ENCODE results near the gene ZNF493. TPM values are rescaled to one million over a fixed set of nuclear protein-coding genes. Genes with fewer than 3 reads are reported as not detected.

ZNF493 gene
- total RNA-seq, 1 experiment from 2014 or later, result 9.3 TPM

DNA sequence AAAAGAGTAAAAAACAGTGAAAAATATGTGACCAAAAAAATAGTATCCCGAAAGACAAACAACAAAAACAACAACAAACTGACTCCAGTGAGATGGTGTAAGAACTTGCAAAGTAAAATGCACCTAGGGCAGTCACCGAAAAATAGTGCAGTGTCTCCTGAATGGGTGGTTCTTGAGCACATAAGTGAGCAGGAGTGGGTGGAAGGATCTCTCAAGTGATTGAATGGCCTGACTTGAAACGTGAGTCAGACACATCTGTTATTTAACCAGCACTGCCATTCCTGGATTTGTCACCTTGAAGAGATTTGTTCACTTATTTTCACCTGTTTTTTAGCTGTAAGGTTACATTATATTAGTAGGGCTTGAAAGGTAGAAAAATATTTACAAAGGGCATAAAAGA, 34.6 kb upstream of the ZNF493 start:
- no TSS peak for BruUV-seq (replicated peaks)
- intact Hi-C loops (cut with micrococcal nuclease; ENCODE audit: unreplicated experiment), result no loop called here
- Mint-ChIP-seq H3K4me3 (ENCODE audit: unreplicated experiment) (no peak overlapping the region), H3K9me3 (ENCODE audit: unreplicated experiment) (no peaks in the 10 kb centered on the region), H3K36me3 (ENCODE audit: insufficient read depth, unreplicated experiment) (peaks cover 77% of the 10 kb centered on the region), H3K27ac (ENCODE audit: unreplicated experiment) (no peak overlapping the region), H3K4me1 (ENCODE audit: low read depth, unreplicated experiment) (no peaks in the 10 kb centered on the region), H3K27me3 (ENCODE audit: insufficient read depth, unreplicated experiment) (no peaks in the 10 kb centered on the region)
- Histone ChIP-seq H3K27me3 (replicated peaks; ENCODE audit: control insufficient read depth, insufficient read depth, low read length) (no peaks in the 10 kb centered on the region), H3K4me3 (ENCODE audit: low read depth, low read length) (no peak overlapping the region), H3K9me3 (peaks cover 4% of the 10 kb centered on the region; the same call in 1 of the 2 replicates), H3K4me1 (no peaks in the 10 kb centered on the region), H3K36me3 (ENCODE audit: control insufficient read depth, insufficient read depth, low read length) (peaks cover 2% of the 10 kb centered on the region; the same call in 1 of the 2 replicates)
- POLR2A ChIA-PET, result no interaction called here
- no peak for DNase-seq
- TF ChIP-seq, protein P1, sequence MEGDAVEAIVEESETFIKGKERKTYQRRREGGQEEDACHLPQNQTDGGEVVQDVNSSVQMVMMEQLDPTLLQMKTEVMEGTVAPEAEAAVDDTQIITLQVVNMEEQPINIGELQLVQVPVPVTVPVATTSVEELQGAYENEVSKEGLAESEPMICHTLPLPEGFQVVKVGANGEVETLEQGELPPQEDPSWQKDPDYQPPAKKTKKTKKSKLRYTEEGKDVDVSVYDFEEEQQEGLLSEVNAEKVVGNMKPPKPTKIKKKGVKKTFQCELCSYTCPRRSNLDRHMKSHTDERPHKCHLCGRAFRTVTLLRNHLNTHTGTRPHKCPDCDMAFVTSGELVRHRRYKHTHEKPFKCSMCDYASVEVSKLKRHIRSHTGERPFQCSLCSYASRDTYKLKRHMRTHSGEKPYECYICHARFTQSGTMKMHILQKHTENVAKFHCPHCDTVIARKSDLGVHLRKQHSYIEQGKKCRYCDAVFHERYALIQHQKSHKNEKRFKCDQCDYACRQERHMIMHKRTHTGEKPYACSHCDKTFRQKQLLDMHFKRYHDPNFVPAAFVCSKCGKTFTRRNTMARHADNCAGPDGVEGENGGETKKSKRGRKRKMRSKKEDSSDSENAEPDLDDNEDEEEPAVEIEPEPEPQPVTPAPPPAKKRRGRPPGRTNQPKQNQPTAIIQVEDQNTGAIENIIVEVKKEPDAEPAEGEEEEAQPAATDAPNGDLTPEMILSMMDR (IDR thresholded peaks at IDR 0.05; ENCODE audit: insufficient read depth in 1 of 2, low read depth in 1 of 2, low read length in 1 of 2, severe bottlenecking in 1 of 2, unreplicated experiment in 1 of 2), result no peak
- CTCF ChIA-PET, result no interaction called here

DNA sequence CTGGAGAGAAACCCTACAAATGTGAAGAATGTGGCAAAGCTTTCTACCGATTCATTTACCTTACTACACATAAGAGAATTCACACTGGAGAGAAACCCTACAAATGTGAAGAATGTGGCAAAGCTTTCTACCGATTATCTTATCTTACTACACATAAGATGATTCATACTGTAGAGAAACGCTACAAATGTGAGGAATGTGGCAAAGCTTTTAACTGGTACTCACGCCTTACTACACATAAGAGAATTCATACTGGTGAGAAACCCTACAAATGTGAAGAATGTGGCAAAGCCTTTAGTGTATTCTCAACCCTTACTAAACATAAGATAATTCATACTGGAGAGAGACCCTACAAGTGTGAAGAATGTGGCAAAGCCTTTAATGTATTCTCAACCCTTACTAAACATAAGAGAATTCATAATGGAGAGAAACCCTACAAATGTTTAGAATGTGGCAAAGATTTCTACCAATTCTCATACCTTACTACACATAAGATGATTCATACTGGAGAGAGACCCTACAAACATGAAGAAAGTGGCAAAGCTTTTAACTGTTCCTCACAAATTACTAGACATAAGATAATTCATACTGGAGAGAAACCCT, 12.9 kb upstream of the ZNF493 start:
- Mint-ChIP-seq H3K9me3 (ENCODE audit: unreplicated experiment) (peaks cover 33% of the 10 kb centered on the region), H3K36me3 (ENCODE audit: insufficient read depth, unreplicated experiment) (peaks cover 26% of the 10 kb centered on the region), H3K4me1 (ENCODE audit: low read depth, unreplicated experiment) (no peaks in the 10 kb centered on the region), H3K27ac (ENCODE audit: unreplicated experiment) (no peak overlapping the region), H3K27me3 (ENCODE audit: insufficient read depth, unreplicated experiment) (no peaks in the 10 kb centered on the region), H3K4me3 (ENCODE audit: unreplicated experiment) (no peak overlapping the region)
- TF ChIP-seq, protein P1 (IDR thresholded peaks at IDR 0.05; ENCODE audit: insufficient read depth in 1 of 2, low read depth in 1 of 2, low read length in 1 of 2, severe bottlenecking in 1 of 2, unreplicated experiment in 1 of 2), result no peak
- H3K36me3 ChIP-seq (ENCODE audit: control insufficient read depth, insufficient read depth, low read length), result 0 out of 2 replicates have a peak, but pooled peaks cover 1% of the 10 kb centered on the region
- DNase-seq, result no peak
- peaks cover 30% of the 10 kb centered on the region for H3K9me3 ChIP-seq
- H3K4me1 ChIP-seq, result no peaks in the 10 kb centered on the region
- POLR2A ChIA-PET, result no interaction called here
- CTCF ChIA-PET, result no interaction called here
- no TSS peak for BruUV-seq (replicated peaks)
- no peaks in the 10 kb centered on the region for H3K27me3 ChIP-seq (replicated peaks; ENCODE audit: control insufficient read depth, insufficient read depth, low read length)
- no peak overlapping the region for H3K4me3 ChIP-seq (ENCODE audit: low read depth, low read length)
- intact Hi-C loops (cut with micrococcal nuclease; ENCODE audit: unreplicated experiment), result no loop called here

DNA sequence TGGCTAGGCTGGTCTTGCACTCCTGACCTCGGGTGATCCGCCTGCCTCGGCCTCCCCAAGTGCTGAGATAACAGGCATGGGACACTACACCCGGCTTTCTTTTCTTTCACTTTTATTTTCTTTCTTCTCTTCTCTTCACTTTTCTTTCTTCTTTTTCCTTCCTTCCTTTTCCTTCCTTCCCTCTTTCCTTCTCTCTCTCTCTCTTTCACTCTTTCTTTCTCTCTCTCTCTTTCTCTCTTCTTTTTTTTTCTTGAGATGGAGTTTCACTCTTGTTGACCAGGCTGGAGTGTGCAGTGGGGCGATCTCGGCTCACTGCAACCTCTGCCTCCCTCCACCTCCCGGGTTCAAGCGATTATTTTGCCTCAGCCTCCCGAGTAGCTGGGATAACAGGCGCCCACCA, 812 bp upstream of the ZNF493 start:
- no peak for DNase-seq
- Mint-ChIP-seq H3K9me3 (ENCODE audit: unreplicated experiment) (peaks cover 10% of the 10 kb centered on the region), H3K4me1 (ENCODE audit: low read depth, unreplicated experiment) (no peaks in the 10 kb centered on the region), H3K36me3 (ENCODE audit: insufficient read depth, unreplicated experiment) (peaks cover 16% of the 10 kb centered on the region), H3K27ac (ENCODE audit: unreplicated experiment) (no peak overlapping the region), H3K4me3 (ENCODE audit: unreplicated experiment) (no peak overlapping the region), H3K27me3 (ENCODE audit: insufficient read depth, unreplicated experiment) (no peaks in the 10 kb centered on the region)
- TF ChIP-seq, protein P1 (IDR thresholded peaks at IDR 0.05; ENCODE audit: insufficient read depth in 1 of 2, low read depth in 1 of 2, low read length in 1 of 2, severe bottlenecking in 1 of 2, unreplicated experiment in 1 of 2), result no peak
- no TSS peak for BruUV-seq (replicated peaks)
- POLR2A ChIA-PET, result interaction anchor here (1.2 kb wide), 1 partner anchor 67 kb away, joined by 7 read pairs; the partner anchor contains the start of gene ZNF708
- Histone ChIP-seq H3K36me3 (ENCODE audit: control insufficient read depth, insufficient read depth, low read length) (no peaks in the 10 kb centered on the region), H3K4me3 (ENCODE audit: low read depth, low read length) (no peak overlapping the region), H3K27me3 (replicated peaks; ENCODE audit: control insufficient read depth, insufficient read depth, low read length) (no peaks in the 10 kb centered on the region), H3K4me1 (no peaks in the 10 kb centered on the region), H3K9me3 (no peaks in the 10 kb centered on the region)
- intact Hi-C loops (cut with micrococcal nuclease; ENCODE audit: unreplicated experiment), result loop anchor here (2.0 kb wide), 1 partner anchor 37 kb away; the partner anchor contains the start of gene ZNF738
- CTCF ChIA-PET, result no interaction called here
